Endothelial cell of umbilical vein (primary cell): ENCODE results near the gene NCOA7.

Experiments
- EZH2 ChIP-seq: IDR thresholded peaks from 2 replicates; pipeline ENCODE4 v1.6.1; 2012; ENCODE audit warnings: borderline replicate concordance, low read depth, mild to moderate bottlenecking, moderate library complexity, low read length, inconsistent platforms; ENCODE audit not compliant: severe bottlenecking
- FOS ChIP-seq: IDR thresholded peaks from 2 replicates; pipeline ENCODE4 v1.6.1; 2011; ENCODE audit warnings: mild to moderate bottlenecking, low read length, moderate library complexity, borderline replicate concordance; ENCODE audit not compliant: insufficient read depth
- GATA2 ChIP-seq: IDR thresholded peaks from 2 replicates; pipeline ENCODE4 v1.7.0; 2011; ENCODE audit warnings: low read depth, mild to moderate bottlenecking, moderate library complexity, mixed read lengths, low read length; ENCODE audit not compliant: insufficient read length, insufficient read depth
- JUN ChIP-seq: IDR thresholded peaks from 2 replicates; pipeline ENCODE4 v1.6.1; 2011; ENCODE audit warnings: borderline replicate concordance, low read depth; ENCODE audit not compliant: insufficient read length, insufficient read depth
- MYC ChIP-seq: IDR thresholded peaks from one replicate; pipeline ENCODE4 v1.6.1; 2011; ENCODE audit warnings: mild to moderate bottlenecking, low read depth, low read length
- POLR2A ChIP-seq: IDR thresholded peaks from 2 replicates; pipeline ENCODE4 v1.6.1; 2012; ENCODE audit warnings: low read depth, mild to moderate bottlenecking, control low read depth, low read length
- POLR2AphosphoS5 ChIP-seq: IDR thresholded peaks from 2 replicates; pipeline ENCODE4 v1.6.1; 2012; ENCODE audit warnings: low read depth, mild to moderate bottlenecking, control low read depth, low read length, moderate library complexity; ENCODE audit not compliant: insufficient read depth
- TF ChIP-seq, protein P1 (sequence below), 2 donors: IDR thresholded peaks; 1 replicate in 1 of 2; 2 replicates in 1 of 2; pipeline ENCODE4 v1.5.1; 2011; ENCODE audit warnings: low read length in 2 of 2, mild to moderate bottlenecking in 2 of 2, moderate library complexity in 2 of 2, control low read depth in 1 of 2, inconsistent platforms in 1 of 2, low read depth in 1 of 2; ENCODE audit not compliant: insufficient read depth in 1 of 2; ENCODE audit errors: extremely low read depth in 1 of 2
- TF ChIP-seq, protein P2 (sequence below): IDR thresholded peaks from 2 replicates; pipeline ENCODE4 v1.6.1; 2011; ENCODE audit not compliant: insufficient read depth, insufficient read length

DNA sequence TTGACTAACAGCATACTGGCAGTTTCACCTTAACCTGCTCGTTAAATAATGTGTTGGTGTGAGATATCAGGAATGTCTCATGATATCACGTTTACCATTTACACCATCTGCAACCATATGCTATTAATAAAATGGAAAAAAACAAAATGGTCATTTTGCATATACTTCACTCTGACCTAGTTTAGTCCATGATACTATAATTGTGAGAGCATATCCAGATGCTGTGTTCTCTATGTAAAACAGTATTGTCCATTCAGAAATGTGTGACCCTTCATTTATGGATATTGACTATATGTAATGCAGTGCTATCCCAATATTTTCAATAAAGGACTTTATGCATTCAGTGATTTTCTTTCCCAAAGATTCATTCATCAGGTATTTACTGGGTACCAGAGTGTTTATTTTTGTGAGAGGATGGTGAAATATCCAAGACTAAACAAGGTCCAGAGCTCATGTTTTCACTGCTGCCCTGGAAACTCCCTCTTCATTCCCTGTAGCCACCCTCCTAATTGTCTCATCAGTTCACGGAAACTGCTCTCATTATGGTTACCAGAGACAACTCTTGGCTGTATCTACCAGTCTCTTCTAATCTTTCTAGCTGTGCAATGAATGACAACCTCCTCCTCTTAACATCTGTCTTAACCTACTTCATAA, 140.1 kb downstream of the NCOA7 start:
- TF ChIP-seq, protein P1, sequence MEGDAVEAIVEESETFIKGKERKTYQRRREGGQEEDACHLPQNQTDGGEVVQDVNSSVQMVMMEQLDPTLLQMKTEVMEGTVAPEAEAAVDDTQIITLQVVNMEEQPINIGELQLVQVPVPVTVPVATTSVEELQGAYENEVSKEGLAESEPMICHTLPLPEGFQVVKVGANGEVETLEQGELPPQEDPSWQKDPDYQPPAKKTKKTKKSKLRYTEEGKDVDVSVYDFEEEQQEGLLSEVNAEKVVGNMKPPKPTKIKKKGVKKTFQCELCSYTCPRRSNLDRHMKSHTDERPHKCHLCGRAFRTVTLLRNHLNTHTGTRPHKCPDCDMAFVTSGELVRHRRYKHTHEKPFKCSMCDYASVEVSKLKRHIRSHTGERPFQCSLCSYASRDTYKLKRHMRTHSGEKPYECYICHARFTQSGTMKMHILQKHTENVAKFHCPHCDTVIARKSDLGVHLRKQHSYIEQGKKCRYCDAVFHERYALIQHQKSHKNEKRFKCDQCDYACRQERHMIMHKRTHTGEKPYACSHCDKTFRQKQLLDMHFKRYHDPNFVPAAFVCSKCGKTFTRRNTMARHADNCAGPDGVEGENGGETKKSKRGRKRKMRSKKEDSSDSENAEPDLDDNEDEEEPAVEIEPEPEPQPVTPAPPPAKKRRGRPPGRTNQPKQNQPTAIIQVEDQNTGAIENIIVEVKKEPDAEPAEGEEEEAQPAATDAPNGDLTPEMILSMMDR (IDR thresholded peaks at IDR 0.05; ENCODE audit: extremely low read depth in 1 of 2, insufficient read depth in 1 of 2, low read depth in 1 of 2, low read length in 2 of 2) = no peak
- TF ChIP-seq POLR2AphosphoS5 (no peak), EZH2 (no peak), POLR2A (no peak), GATA2 (no peak), JUN (no peak), FOS (no peak), MYC (no peak)
- TF ChIP-seq, protein P2, sequence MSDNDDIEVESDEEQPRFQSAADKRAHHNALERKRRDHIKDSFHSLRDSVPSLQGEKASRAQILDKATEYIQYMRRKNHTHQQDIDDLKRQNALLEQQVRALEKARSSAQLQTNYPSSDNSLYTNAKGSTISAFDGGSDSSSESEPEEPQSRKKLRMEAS = no peak
